HUES6 (cell line): ENCODE measurements around the gene BLOC1S4.

Experiments
- H3K27ac ChIP-seq: 2 replicates; pipeline ENCODE4 v1.7.0; 2013; ENCODE audit warnings: low read depth, mild to moderate bottlenecking, low read length, inconsistent platforms
- H3K27me3 ChIP-seq: 2 replicates; pipeline ENCODE4 v1.6.1; 2013; ENCODE audit warnings: low read length; ENCODE audit not compliant: control insufficient read depth, insufficient read depth
- H3K36me3 ChIP-seq: 2 replicates; pipeline ENCODE4 v1.6.1; 2013; ENCODE audit warnings: low read length; ENCODE audit not compliant: control insufficient read depth, insufficient read depth
- H3K4me1 ChIP-seq: 2 replicates; pipeline ENCODE4 v1.6.1; 2013; ENCODE audit warnings: low read length; ENCODE audit not compliant: control insufficient read depth, insufficient read depth
- H3K4me3 ChIP-seq: 2 replicates; pipeline ENCODE4 v1.5.1; 2013; ENCODE audit warnings: low read depth, low read length
- H3K9ac ChIP-seq: one replicate; pipeline ENCODE4 v1.6.1; 2013; ENCODE audit warnings: mild to moderate bottlenecking, low read length
- H3K9me3 ChIP-seq: 2 replicates; pipeline ENCODE4 v1.6.1; 2013; ENCODE audit warnings: low read depth, low read length; ENCODE audit not compliant: control insufficient read depth, insufficient read depth

BLOC1S4 gene

GRCh38 chr4:6705646-6706045, 10.3 kb upstream of the BLOC1S4 start:
- Histone ChIP-seq H3K4me1 (peaks cover 6% of the 10 kb centered on the region), H3K4me3 (no peak overlapping the region), H3K9ac (no peak overlapping the region), H3K9me3 (peaks cover 10% of the 10 kb centered on the region; the same call in 1 of the 2 replicates), H3K36me3 (peaks cover 23% of the 10 kb centered on the region), H3K27ac (no peak overlapping the region), H3K27me3 (no peaks in the 10 kb centered on the region)

GRCh38 chr4:6706173-6706572, 9.8 kb upstream of the BLOC1S4 start:
- H3K4me3 ChIP-seq: no peak overlapping the region
- H3K27me3 ChIP-seq: peaks cover 3% of the 10 kb centered on the region; the same call in 1 of the 2 replicates
- peaks cover 6% of the 10 kb centered on the region for H3K4me1 ChIP-seq
- peaks cover 10% of the 10 kb centered on the region; the same call in 1 of the 2 replicates for H3K9me3 ChIP-seq
- H3K9ac ChIP-seq: no peak overlapping the region
- H3K27ac ChIP-seq: no peak overlapping the region
- H3K36me3 ChIP-seq: peaks cover 22% of the 10 kb centered on the region

- Histone ChIP-seq H3K9ac (peak within 1 kb of the TSS; percentile 88), H3K4me1 (peaks cover 6% of the 10 kb centered on the region), H3K27me3 (peaks cover 4% of the 10 kb centered on the region; the same call in 1 of the 2 replicates), H3K9me3 (no peaks in the 10 kb centered on the region), H3K27ac (peak within 1 kb of the TSS; percentile 59; the same call in 1 of the 2 replicates), H3K4me3 (peak within 1 kb of the TSS; percentile 91), H3K36me3 (peaks cover 14% of the 10 kb centered on the region)
Observed at GRCh38 chr4:6709230-6710114, 6.5 kb upstream of the BLOC1S4 start, which contains the start of gene MRFAP1L1. Gene MRFAP1L1, minus strand, starts transcription at chr4:6709865. Its CDS starts 236 bp downstream, at chr4:6709629.

GRCh38 chr4:6710282-6710681, 5.7 kb upstream of the BLOC1S4 start:
- Histone ChIP-seq H3K4me3 (peak overlapping the region; percentile 91), H3K4me1 (peaks cover 6% of the 10 kb centered on the region), H3K9me3 (no peaks in the 10 kb centered on the region), H3K36me3 (peaks cover 11% of the 10 kb centered on the region), H3K27me3 (peaks cover 4% of the 10 kb centered on the region; the same call in 1 of the 2 replicates), H3K9ac (peak overlapping the region; percentile 65), H3K27ac (no peak overlapping the region)

- Histone ChIP-seq H3K9ac (no peak overlapping the region), H3K4me1 (peaks cover 10% of the 10 kb centered on the region), H3K27ac (no peak overlapping the region), H3K4me3 (no peak overlapping the region), H3K27me3 (peaks cover 4% of the 10 kb centered on the region; the same call in 1 of the 2 replicates), H3K36me3 (peaks cover 11% of the 10 kb centered on the region), H3K9me3 (no peaks in the 10 kb centered on the region)
Observed at GRCh38 chr4:6710996-6711395, 5.0 kb upstream of the BLOC1S4 start.

GRCh38 chr4:6714954-6715353, 1.0 kb upstream of the BLOC1S4 start:
- Histone ChIP-seq H3K4me3 (no peak overlapping the region), H3K27me3 (peaks cover 4% of the 10 kb centered on the region; the same call in 1 of the 2 replicates), H3K36me3 (no peaks in the 10 kb centered on the region), H3K9ac (no peak overlapping the region), H3K4me1 (peaks cover 7% of the 10 kb centered on the region; the same call in 1 of the 2 replicates), H3K27ac (no peak overlapping the region), H3K9me3 (no peaks in the 10 kb centered on the region)

- Histone ChIP-seq H3K27ac (no peak overlapping the region), H3K27me3 (peaks cover 4% of the 10 kb centered on the region; the same call in 1 of the 2 replicates), H3K9ac (peak overlapping the region; percentile 24), H3K36me3 (no peaks in the 10 kb centered on the region), H3K4me3 (peak overlapping the region; percentile 99), H3K9me3 (no peaks in the 10 kb centered on the region), H3K4me1 (0 out of 2 replicates have a peak, but pooled peaks cover 3% of the 10 kb centered on the region)
Observed at GRCh38 chr4:6715704-6716017, 313 bp upstream of the BLOC1S4 start.

GRCh38 chr4:6716958-6717655, 1.1 kb downstream of the BLOC1S4 start:
- H3K9me3 ChIP-seq: no peaks in the 10 kb centered on the region
- H3K4me1 ChIP-seq: 0 out of 2 replicates have a peak, but pooled peaks cover 3% of the 10 kb centered on the region
- H3K4me3 ChIP-seq: peak overlapping the region; percentile 99
- no peaks in the 10 kb centered on the region for H3K27me3 ChIP-seq
- no peaks in the 10 kb centered on the region for H3K36me3 ChIP-seq
- peak overlapping the region; percentile 97 for H3K9ac ChIP-seq
- peak overlapping the region; percentile 70; the same call in 1 of the 2 replicates for H3K27ac ChIP-seq

- H3K9ac ChIP-seq: no peak overlapping the region
- no peaks in the 10 kb centered on the region for H3K36me3 ChIP-seq
- no peak overlapping the region for H3K4me3 ChIP-seq
- H3K27me3 ChIP-seq: no peaks in the 10 kb centered on the region
- no peak overlapping the region for H3K27ac ChIP-seq
- H3K4me1 ChIP-seq: 0 out of 2 replicates have a peak, but pooled peaks cover 3% of the 10 kb centered on the region
- H3K9me3 ChIP-seq: no peaks in the 10 kb centered on the region
Observed at GRCh38 chr4:6718932-6719610, 3.1 kb downstream of the BLOC1S4 start.

- no peak overlapping the region for H3K9ac ChIP-seq
- H3K36me3 ChIP-seq: no peaks in the 10 kb centered on the region
- H3K27me3 ChIP-seq: no peaks in the 10 kb centered on the region
- no peak overlapping the region for H3K4me3 ChIP-seq
- no peaks in the 10 kb centered on the region for H3K9me3 ChIP-seq
- 0 out of 2 replicates have a peak, but pooled peaks cover 3% of the 10 kb centered on the region for H3K4me1 ChIP-seq
- H3K27ac ChIP-seq: no peak overlapping the region
Observed at GRCh38 chr4:6719611-6720179, 3.7 kb downstream of the BLOC1S4 start.
